Kidney (tissue), 14 donors: ENCODE measurements around the gene HPRT1. TPM values are rescaled to one million over a fixed set of nuclear protein-coding genes. Genes with fewer than 3 reads are reported as not detected.
A peak's percentile ranks its signal among the peaks of the same experiment; 100 is the strongest.

Experiments
- DNase-seq, 5 donors: peaks; one replicate each; pipeline ENCODE4 v3.0.0-alpha.2; 2013 to 2020
- FAIRE-seq: peaks from 2 replicates; lab custom pipeline; 2012; peaks lifted over from hg19 to GRCh38; lab: Jason Lieb, UNC
- H3K27ac ChIP-seq, 2 donors: one replicate each; pipeline ENCODE4 v1.7.0; 2013; ENCODE audit warnings: low read depth in 2 of 2, low read length in 2 of 2, inconsistent platforms in 1 of 2
- H3K27me3 ChIP-seq: one replicate; pipeline ENCODE4 v1.7.1; 2013; ENCODE audit warnings: low read length, inconsistent platforms; ENCODE audit not compliant: control insufficient read depth, insufficient read depth
- H3K36me3 ChIP-seq, 3 donors: one replicate each; pipeline versions ENCODE4 v1.7.0 to v1.7.1; 2013; ENCODE audit warnings: low read length in 3 of 3, control low read depth in 1 of 3, inconsistent platforms in 1 of 3; ENCODE audit not compliant: insufficient read depth in 3 of 3, control insufficient read depth in 2 of 3
- H3K4me1 ChIP-seq, 3 donors: one replicate each; pipeline versions ENCODE4 v1.7.0 to v1.7.1; 2013; ENCODE audit warnings: low read length in 3 of 3, inconsistent platforms in 1 of 3, low read depth in 1 of 3; ENCODE audit not compliant: control insufficient read depth in 2 of 3, insufficient read depth in 2 of 3
- H3K4me3 ChIP-seq, 3 donors: one replicate each; pipeline versions ENCODE4 v1.7.0 to v1.8.1; 2013; ENCODE audit warnings: low read length in 3 of 3, control low read depth in 1 of 3, inconsistent platforms in 1 of 3
- H3K9ac ChIP-seq, 3 donors: one replicate each; pipeline versions ENCODE4 v1.7.0 to v1.7.1; 2013; ENCODE audit warnings: low read length in 3 of 3, control low read depth in 1 of 3, inconsistent platforms in 1 of 3
- H3K9me3 ChIP-seq, 3 donors: one replicate each; pipeline versions ENCODE4 v1.7.0 to v1.7.1; 2013; ENCODE audit warnings: low read length in 3 of 3, control low read depth in 1 of 3, inconsistent platforms in 1 of 3; ENCODE audit not compliant: control insufficient read depth in 2 of 3, insufficient read depth in 1 of 3
- CTCF ChIP-seq: IDR thresholded peaks from 3 replicates; pipeline ENCODE4 v1.5.1; 2012; ENCODE audit warnings: mild to moderate bottlenecking, moderate library complexity, borderline replicate concordance; ENCODE audit not compliant: insufficient read depth; ENCODE audit errors: extremely low read depth
- intact Hi-C: fragments of 100-400 bp; cut with DNase I; formaldehyde crosslinking; loops from one replicate; pipeline ENCODE4 v1.11.1; 2022
- polyA plus RNA-seq: library from polyadenylated mRNA; stranded (reverse); fragments of 350-450 nt; fragmentation: Illumina TruSeq; extraction: RNeasy Lipid Tissue Mini Kit (QIAGEN cat#74804); gene quantifications from one replicate; pipeline ENCODE4 v1.2.3, GENCODE V29; 2014; ENCODE audit warnings: low read depth, low replicate concordance; ENCODE audit not compliant: insufficient read depth
- total RNA-seq: library from RNA; stranded (reverse); fragmentation: NEBNext Ultra II Directional; extraction: Animal tissue kit (Norgen Biotek cat#: 25700); gene quantifications from one replicate; pipeline ENCODE4 v1.2.1, GENCODE V29; 2021
- donor health status: control.
- donor health status: control.
- donor health status: control.
- donor health status: control.
- donor health status: control.
- donor health status: DM: yes; HTN: yes; CAD: no.
- donor health status: Normal renal cell carcinoma (clear cell type).

Gene HPRT1
- total and polyA plus RNA-seq, 2 donors from 2014 or later = 57.8 to 75.0 TPM

DNA sequence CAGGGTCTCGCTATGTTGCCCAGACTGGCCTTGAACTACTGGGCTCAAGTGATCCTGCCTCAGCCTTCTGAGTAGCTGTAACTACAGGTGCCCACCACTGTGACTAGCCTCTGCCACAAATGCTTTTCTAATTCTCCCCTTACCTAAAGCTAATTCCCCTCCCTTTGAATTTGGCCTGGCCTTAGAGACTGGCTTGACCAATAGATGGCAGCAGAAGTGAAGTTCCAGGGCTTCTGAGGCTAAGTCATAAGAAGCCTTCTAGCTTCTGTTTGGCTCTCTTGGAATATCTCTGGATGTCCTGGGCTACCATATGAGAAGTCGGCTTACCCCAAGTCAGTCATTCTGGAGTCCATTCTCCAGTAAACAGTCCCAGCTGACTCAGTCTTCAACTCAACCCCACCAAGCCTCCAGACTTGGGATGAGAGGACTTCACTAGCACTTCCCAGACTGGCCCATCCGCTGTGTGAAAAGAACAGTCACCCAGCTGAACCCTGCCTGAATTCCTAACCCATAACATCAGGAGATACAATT, 61.0 kb downstream of the HPRT1 start:
- intact Hi-C loops = no loop called here

DNA sequence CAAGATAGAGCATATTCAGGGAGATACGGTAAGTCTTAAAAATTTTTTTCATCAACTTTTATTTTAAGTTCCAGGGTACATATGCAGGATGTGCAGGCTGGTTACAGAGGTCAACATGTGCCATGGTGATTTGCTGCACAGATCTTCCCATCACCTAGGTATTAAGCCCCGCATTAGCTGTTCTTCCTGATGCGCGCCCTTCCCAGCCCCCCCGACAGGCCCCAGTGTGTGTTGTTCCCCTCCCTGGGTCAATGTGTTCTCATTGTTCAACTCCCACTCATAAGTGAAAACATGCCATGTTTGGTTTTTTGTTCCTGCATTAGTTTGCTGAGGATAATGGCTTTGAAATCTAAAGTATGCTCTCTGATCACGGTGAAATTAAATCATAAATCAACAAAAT, 64.2 kb downstream of the HPRT1 start:
- Histone ChIP-seq H3K27me3 (no peaks in the 10 kb centered on the region), H3K27ac (no peak overlapping the region), H3K9ac (no peak overlapping the region), H3K4me3 (no peak overlapping the region), H3K4me1 (no peaks in the 10 kb centered on the region), H3K9me3 (no peaks in the 10 kb centered on the region), H3K36me3 (no peaks in the 10 kb centered on the region)
- intact Hi-C loops = no loop called here
- DNase-seq (no peak), FAIRE-seq (no peak)
- no peak for TF ChIP-seq CTCF

More for the DNA sequence above, 61.0 kb downstream of the HPRT1 start:
- Histone ChIP-seq H3K9me3 (no peaks in the 10 kb centered on the region), H3K4me3 (no peak overlapping the region), H3K9ac (no peak overlapping the region), H3K4me1 (no peaks in the 10 kb centered on the region), H3K27ac (no peak overlapping the region), H3K27me3 (no peaks in the 10 kb centered on the region), H3K36me3 (no peaks in the 10 kb centered on the region)
- DNase-seq (peak in 3 of 5 donors; percentile 53 to 83 (median 78)), FAIRE-seq (peak; percentile 19)
- peak; percentile 54 for TF ChIP-seq CTCF

GRCh38 chrX:134525086-134525792, 65.3 kb downstream of the HPRT1 start:
- no peaks in the 10 kb centered on the region for H3K36me3 ChIP-seq
- no peak for DNase-seq
- no peaks in the 10 kb centered on the region for H3K9me3 ChIP-seq
- no peaks in the 10 kb centered on the region for H3K27me3 ChIP-seq
- FAIRE-seq = no peak
- H3K4me1 ChIP-seq = no peaks in the 10 kb centered on the region
- intact Hi-C loops = no loop called here
- H3K27ac ChIP-seq = no peak overlapping the region
- no peak overlapping the region for H3K4me3 ChIP-seq
- no peak for TF ChIP-seq CTCF
- no peak overlapping the region for H3K9ac ChIP-seq
